Stimulated activated CD4-positive, alpha-beta T cell treated with anti-CD3 and anti-CD28 coated beads, Interleukin-1b, Interleukin-23, amount 100 ng/mL, for 48 hours (primary cell): Measurements from ENCODE around the gene CNTN5.

Experiments used
- DNase-seq: peaks from one replicate; pipeline ENCODE4 v3.0.0-alpha.2; 2020

CNTN5 gene

DNA sequence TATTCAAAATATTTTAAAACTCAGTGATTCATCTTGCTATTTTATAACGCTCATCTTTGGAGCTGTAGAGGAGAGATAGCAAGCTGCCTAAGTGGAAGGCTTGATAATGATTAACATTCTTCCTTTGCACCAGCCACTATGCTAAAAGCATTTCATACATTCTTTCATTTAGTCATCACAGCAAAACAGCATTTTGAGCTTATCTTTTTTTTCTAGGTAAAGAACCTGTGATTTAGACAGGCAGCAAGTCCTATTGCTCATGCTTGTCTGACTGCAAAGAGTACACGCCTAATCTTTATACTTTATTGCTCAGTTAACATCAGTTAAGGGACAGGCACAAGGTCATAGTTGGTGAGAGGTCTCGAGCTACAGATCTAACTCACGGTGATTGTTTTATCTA is 953.2 kb downstream of the CNTN5 start:
- DNase-seq = no peak

DNA sequence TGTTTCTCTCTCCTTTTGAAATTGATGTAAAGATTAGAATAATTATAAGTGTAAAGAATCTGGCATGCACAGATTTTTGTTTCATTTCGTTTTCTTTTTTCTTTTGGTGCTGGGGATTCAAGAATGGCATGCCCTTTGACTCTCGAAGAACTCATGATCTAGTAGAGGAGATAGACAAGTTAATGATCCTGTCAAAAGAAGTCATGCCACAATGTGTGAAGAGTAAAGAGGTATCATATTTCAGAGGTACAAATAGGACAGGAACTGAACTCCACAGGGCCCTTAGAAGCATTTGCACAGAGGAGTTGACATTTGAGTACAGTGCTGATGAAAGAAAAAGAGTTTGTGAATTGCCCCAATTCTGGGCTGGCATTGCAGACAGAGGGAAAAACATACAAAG is 958.3 kb downstream of the CNTN5 start:
- no peak for DNase-seq

DNA sequence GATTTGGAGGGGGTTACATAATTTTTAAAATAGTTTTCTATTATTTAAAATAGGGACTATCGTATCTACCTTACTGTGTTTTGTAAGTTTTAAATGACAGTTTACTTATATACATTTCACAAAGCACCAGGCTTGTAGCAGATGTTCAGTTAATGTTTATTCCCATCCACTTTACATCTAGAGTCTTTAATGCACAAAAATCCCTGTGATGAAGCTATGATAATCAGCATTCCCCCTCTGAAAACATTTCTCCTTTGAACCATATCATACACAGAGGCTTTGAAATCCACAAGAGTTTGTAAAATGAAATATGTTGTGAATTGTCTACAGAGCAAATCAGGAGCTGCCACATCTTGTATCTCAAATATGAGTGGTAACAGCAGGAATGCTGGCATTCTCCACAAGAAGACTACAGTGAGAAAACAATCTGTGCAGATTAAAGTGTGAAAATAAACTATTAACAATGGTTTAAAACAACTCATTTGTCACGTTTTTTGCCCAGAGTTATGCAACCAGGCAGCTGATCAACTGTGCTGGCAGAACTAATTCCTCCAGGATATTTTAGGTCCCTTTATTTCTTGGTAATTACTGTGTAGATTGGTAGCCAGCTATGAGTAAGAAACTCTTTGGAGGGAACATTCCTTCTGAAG is 967.2 kb downstream of the CNTN5 start:
- no peak for DNase-seq

DNA sequence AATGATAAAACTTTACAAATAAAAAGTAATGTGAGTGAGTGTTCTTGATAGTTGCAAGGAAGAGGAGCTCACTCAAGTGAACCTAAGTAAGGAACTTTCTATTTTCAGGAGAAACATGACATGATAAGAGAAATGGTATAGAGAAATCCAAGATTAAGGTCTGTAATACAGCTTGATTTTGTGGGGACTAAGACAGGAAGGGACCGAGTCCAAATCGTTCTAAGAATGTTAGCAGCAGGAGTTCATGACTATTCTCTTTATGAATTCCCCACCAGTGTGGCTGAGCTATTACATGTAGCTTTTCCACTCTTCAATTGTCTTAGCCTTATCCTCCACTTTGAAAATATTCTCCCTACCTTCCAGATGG is 967.7 kb downstream of the CNTN5 start:
- DNase-seq = no peak

- no peak for DNase-seq
These were observed 983.2 kb downstream of the CNTN5 start for GRCh38 chr11:100003985-100004384.

- no peak for DNase-seq
These were observed 983.8 kb downstream of the CNTN5 start for GRCh38 chr11:100004541-100004940.

DNA sequence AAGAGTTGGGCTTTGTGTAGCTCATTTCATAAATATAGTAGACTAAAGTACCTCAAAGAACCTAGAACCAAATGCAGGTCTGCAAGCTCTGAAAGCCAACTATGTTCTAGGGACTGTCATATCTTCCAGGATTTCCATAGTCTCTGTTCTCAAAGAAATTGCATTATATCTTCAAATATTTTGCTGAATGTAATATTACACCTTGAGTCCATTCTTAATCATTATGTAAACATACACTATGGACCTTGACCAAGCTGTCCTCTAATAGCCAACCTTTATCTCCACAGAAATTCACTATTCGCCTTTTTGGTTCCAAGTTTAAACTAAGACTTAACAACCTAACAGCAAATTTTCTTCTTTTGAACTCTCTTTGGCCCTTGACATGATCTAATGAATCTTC is 987.7 kb downstream of the CNTN5 start:
- no peak for DNase-seq

DNA sequence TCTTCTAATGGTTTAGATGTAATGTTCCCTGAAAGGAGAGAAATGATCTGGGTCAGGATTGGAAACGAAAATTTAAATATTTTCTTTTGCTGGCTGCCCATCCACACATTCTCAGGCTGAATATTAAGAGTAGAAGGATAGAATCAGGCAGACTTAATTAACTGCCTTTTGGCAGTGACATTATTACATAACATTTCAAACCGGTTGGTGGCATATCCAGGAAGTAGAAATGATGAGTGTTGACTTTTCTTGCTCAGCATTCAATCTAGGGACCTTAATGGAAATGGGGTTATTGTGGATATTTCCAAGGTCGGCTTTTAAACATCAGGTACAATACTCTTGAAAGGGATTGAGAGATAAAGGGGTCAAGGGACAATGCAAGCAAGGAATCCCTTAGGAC is 989.0 kb downstream of the CNTN5 start:
- DNase-seq = no peak

DNA sequence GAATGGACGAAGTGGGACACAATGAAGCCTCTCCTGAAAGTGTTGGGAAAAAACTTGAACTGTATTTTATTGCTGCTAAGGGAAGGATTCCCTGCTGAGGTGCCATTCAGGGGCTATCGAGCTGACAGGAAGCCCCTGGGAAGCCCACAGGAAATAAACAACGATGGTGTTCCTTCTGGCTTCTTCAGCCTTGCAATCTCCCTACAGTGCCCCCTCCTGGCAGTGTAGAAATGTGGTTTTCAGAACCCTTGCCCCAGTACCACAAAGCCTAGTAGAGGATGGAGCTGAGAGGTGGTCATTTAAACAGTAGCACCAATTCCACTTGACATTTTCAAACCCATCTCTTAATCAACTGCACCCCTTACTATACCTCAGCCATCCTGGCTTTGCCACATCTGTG is 989.6 kb downstream of the CNTN5 start:
- no peak for DNase-seq

DNA sequence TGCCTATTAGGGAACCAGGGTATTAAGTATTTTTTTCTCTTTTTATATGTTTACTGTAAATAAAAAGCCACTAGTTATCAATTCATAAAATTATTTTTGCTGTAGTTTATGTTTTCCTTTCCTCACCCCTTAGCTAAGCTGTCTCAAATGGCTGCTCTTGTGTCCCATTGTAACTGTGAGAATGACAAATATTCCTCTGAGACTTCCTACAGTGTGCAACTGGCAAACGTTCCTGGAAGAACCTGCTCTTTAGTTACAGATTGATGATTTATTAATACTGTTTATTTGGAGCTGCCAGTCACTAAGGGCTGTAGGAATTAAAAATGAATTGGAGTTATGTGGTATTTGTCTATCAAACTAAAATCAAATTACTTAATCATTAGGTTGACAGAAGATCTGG is 990.9 kb downstream of the CNTN5 start:
- DNase-seq = no peak

DNA sequence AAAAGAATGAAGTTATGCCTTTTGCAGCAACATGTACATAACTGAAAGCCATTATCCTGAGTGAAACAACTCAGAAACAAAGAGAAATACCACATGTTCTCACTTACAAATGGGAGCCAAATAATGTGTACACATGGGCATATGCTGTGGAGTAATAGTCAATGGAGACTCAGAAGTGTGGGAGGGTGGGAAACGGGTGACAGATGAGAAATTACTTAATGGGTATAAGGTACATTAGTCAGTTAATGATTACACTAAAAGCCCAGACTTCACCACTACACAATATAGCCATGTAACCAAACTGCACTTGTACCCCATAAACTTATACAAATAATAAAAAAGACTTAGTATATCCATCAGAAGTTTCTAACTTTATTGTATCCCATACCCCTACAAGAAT is 992.3 kb downstream of the CNTN5 start:
- DNase-seq = no peak

DNA sequence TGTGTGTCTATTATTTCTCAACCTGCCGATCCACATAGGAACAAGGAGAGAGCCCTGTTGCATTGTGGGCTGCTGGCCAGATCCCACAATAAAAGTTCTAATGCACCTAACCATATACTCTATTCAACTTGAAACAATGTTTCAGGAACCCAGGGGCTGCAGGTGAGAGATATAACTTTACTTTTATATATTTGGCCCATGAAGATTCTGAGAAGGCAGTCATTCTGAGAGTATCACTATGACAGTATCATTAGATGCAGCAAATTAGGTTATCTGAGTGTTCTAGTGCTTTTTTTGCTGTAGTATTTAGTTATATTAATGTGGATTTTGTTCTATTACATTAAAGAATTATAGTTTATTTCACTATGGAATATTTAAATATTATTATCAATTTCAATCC is 1011.2 kb downstream of the CNTN5 start:
- DNase-seq = no peak

DNA sequence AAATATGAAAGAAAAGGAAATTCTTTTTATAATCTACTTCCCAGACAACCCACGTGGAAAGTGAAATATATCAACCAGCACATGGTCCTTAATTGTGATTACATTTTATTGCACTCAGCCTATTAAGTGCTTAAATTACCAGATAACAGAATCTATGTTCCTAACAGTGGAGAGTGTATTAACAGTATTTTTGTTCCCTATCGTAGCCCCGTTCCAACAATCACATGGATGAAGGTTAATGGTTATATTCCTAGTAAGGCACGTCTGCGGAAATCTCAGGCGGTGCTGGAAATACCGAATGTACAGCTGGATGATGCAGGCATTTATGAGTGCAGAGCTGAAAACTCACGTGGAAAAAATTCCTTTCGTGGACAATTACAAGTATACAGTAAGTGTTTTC is 1040.3 kb downstream of the CNTN5 start:
- no peak for DNase-seq

DNA sequence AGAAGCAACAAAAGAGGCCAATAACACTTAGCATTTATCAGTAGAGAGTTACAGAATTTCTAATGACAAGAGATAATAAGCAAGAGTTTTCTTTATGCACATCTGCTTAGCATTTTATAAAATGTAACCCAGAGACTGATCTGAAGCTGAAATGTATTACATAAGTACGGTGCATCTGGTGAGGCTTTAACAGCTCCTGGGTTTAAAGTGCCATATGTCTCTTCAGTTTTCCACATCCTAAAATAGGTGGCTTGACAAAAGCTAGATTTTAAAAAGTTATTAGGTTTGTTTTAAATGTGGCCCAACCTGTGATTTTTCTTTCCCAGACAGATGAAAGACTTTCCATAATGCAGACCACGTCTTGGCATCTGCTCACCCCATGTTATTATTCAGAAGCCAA is 1045.7 kb downstream of the CNTN5 start:
- no peak for DNase-seq

DNA sequence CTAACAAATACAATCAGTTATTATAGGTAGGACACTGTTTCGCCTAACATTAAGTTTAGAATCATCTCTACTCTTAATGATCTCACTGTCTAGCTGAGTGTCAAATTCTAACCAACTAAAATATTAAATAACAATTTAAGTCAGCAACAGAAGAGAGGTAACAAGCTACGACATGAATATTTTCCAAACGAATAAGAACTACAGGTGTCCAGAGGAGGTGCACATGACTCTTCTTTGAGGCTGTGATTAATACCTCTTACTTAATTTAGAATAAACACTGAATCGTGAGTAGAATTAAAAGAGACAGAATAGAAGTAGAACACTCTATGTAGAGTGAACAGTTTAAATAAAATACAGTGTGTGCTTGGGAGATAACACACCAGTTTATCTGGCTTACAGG is 1047.4 kb downstream of the CNTN5 start:
- no peak for DNase-seq

GRCh38 chr11:100072131-100072530 is 1051.4 kb downstream of the CNTN5 start:
- DNase-seq = no peak

- no peak for DNase-seq
These were observed 1059.6 kb downstream of the CNTN5 start for GRCh38 chr11:100080381-100080780.

- DNase-seq = no peak
These were observed 1060.1 kb downstream of the CNTN5 start for GRCh38 chr11:100080821-100081220.

- DNase-seq = no peak
These were observed 1072.9 kb downstream of the CNTN5 start for GRCh38 chr11:100093698-100094097.

GRCh38 chr11:100094121-100094865 is 1073.5 kb downstream of the CNTN5 start:
- no peak for DNase-seq

DNA sequence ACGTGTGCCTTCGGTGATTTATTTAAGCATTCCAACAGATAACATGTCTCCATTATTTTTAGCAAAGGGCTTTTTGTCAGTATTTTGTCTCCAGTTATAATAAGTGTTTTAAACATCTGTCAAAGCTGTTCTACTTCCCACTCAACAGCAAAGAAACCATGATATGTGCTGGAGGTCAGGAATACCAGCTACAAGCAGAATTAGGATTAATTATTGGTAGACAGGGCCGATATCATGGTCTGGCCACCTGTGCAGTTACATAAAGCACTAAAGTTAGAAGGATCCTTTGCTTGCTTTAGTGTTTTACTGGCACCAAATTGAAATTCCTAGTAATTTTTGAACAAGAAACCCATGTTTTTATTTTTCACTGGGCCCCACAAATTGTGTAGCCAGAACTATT is 1075.1 kb downstream of the CNTN5 start:
- no peak for DNase-seq

DNA sequence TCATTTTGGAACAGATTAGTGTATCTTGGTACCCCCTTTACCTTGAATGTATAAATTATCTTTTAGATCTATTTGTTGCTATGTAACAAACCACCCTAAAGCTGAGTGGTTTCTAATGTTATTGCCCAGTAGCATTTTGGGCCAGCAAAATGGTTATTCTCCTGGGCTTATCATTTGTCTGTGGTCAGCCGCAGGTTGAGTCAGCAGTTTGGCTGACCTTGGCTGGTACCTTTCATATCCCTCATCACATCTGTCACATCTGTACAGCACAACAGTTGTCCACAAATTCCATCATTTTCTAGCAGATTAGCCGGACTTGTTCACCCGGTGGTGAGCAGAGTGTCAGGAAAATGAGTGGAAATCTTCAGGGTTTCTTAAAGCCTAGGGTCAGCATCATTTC is 1077.8 kb downstream of the CNTN5 start:
- DNase-seq = no peak

DNA sequence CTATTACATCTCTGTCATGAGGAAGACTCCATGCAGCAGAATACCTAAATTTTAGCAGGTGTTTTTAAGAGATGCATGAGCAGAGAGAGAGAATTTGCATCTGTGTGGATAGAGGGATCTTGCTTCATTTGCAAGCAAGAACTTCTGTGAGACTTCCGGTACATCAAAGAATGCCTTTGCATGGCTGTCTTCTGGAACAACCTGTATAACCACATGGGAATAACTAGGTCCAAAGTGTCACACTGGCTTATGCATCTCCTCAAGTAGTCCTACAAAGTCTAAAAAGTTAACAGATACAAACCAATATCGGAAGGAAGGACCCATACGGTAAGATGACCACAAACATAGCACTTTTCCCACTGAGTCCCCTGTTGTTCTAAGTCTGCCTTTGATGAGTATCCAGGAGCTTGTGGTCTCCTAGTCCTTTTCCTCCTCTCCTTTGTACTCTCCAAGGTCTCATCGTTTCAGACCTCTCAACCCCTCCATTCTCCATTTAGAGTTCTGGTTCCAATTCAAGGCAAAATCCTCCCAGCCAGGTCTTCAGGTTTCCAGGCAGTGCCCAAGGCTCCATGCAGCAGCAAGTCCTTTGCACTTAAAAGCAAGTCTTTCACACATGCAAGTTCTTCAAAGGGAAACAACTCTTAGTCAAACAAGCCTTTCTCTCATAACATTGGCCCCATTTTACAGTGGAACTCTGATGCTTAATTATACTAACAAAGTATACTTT is 1084.7 kb downstream of the CNTN5 start:
- no peak for DNase-seq

- no peak for DNase-seq
These were observed 1085.2 kb downstream of the CNTN5 start for GRCh38 chr11:100105982-100106358.
